H1 (cell line): ENCODE data around the gene PRKCZ. TPM values are rescaled to one million over a fixed set of nuclear protein-coding genes. Genes with fewer than 3 reads are reported as not detected.

Experiments used
- CTCF ChIA-PET: fragments of 300-600 bp; sonication (Branson Sonifier 250); formaldehyde crosslinking; loops from one replicate; lab custom pipeline; 2021; ENCODE audit not compliant: partially characterized antibody; lab: Charles Lee
- POLR2A ChIA-PET: fragments of 300-600 bp; sonication (Branson Sonifier 250); formaldehyde crosslinking; loops from one replicate; lab custom pipeline; 2021; ENCODE audit warnings: inconsistent platforms; ENCODE audit not compliant: partially characterized antibody; lab: Charles Lee
- DNase-seq, 2 experiments: peaks; one replicate each; pipeline versions ENCODE4 v3.0.0 to v3.0.0-alpha.2; 2010 to 2022; ENCODE audit warnings: low spot score in 2 of 2, low read depth in 1 of 2, mixed read lengths in 1 of 2
- FAIRE-seq: peaks from 2 replicates; lab custom pipeline; 2011; peaks lifted over from hg19 to GRCh38; lab: Jason Lieb, UNC
- H2AFZ ChIP-seq: 2 replicates; pipeline ENCODE4 v1.8.1; 2012; ENCODE audit warnings: low read length, inconsistent platforms
- H2AK5ac ChIP-seq: 2 replicates; pipeline ENCODE4 v1.6.1; 2013; ENCODE audit warnings: low read depth, low read length
- H2BK120ac ChIP-seq: replicated peaks from 2 replicates; pipeline ENCODE3; 2013; ENCODE audit warnings: low read depth, low read length, inconsistent platforms
- H2BK12ac ChIP-seq: 2 replicates; pipeline ENCODE4 v1.6.1; 2013; ENCODE audit warnings: low read depth, low read length
- H2BK15ac ChIP-seq: 2 replicates; pipeline ENCODE4 v1.6.1; 2013; ENCODE audit warnings: low read length
- H2BK20ac ChIP-seq: 2 replicates; pipeline ENCODE4 v1.6.1; 2013; ENCODE audit warnings: low read length
- H2BK5ac ChIP-seq: 2 replicates; pipeline ENCODE4 v1.6.1; 2013; ENCODE audit warnings: low read depth, low read length
- H3K14ac ChIP-seq: 2 replicates; pipeline ENCODE4 v1.6.1; 2013; ENCODE audit warnings: inconsistent platforms; ENCODE audit not compliant: insufficient read length
- H3K18ac ChIP-seq: 2 replicates; pipeline ENCODE4 v1.6.1; 2013; ENCODE audit warnings: low read length; ENCODE audit errors: extremely low read depth
- H3K23ac ChIP-seq: 2 replicates; pipeline ENCODE4 v1.6.1; 2013; ENCODE audit warnings: inconsistent platforms; ENCODE audit not compliant: insufficient read length
- H3K23me2 ChIP-seq: 2 replicates; pipeline ENCODE4 v1.6.1; 2013; ENCODE audit warnings: low read depth, low read length
- H3K27ac ChIP-seq: 2 replicates; pipeline ENCODE4 v1.6.1; 2011; ENCODE audit warnings: low read depth, low read length, inconsistent platforms
- H3K27me3 ChIP-seq, 4 experiments: replicated peaks in 1 of 4; 1 replicate in 1 of 4; 2 replicates in 3 of 4; pipeline versions ENCODE4 v1.6.1 to v1.8.1; 2011 to 2013; ENCODE audit warnings: low read length in 3 of 4, mild to moderate bottlenecking in 3 of 4, inconsistent platforms in 2 of 4, mixed read lengths in 2 of 4, moderate library complexity in 1 of 4; ENCODE audit not compliant: control insufficient read depth in 3 of 4, insufficient read depth in 3 of 4; ENCODE audit errors: extremely low read depth in 1 of 4
- H3K36me3 ChIP-seq, 4 experiments: 2 replicates each; pipeline versions ENCODE4 v1.6.1 to v1.8.1; 2011 to 2013; ENCODE audit warnings: mild to moderate bottlenecking in 4 of 4, low read length in 3 of 4, moderate library complexity in 2 of 4, control low read depth in 1 of 4, inconsistent platforms in 1 of 4; ENCODE audit not compliant: insufficient read depth in 4 of 4, control insufficient read depth in 2 of 4
- H3K4ac ChIP-seq: replicated peaks from 2 replicates; pipeline ENCODE3; 2013; ENCODE audit warnings: low read length, low read depth, mixed read lengths, inconsistent platforms; ENCODE audit not compliant: insufficient read length
- H3K4me1 ChIP-seq, 4 experiments: replicated peaks in 1 of 4; 1 replicate in 1 of 4; 2 replicates in 3 of 4; pipeline versions ENCODE4 v1.6.1 to v1.8.1; 2011 to 2013; ENCODE audit warnings: low read length in 3 of 4, inconsistent platforms in 2 of 4, mixed read lengths in 1 of 4; ENCODE audit not compliant: insufficient read depth in 4 of 4, control insufficient read depth in 3 of 4
- H3K4me2 ChIP-seq, 2 experiments: 2 replicates each; pipeline versions ENCODE4 v1.6.1 to v1.8.1; 2011 to 2013; ENCODE audit warnings: low read depth in 2 of 2, low read length in 2 of 2, control low read depth in 1 of 2, inconsistent platforms in 1 of 2, mild to moderate bottlenecking in 1 of 2; ENCODE audit not compliant: insufficient read depth in 1 of 2
- H3K4me3 ChIP-seq, 4 experiments: fragments of 200-600, 300-600 bp in 1 of 4; sonication (generic), shearing (Covaris generic), sonication (Bioruptor Twin) in 1 of 4; 2 replicates each; pipeline versions ENCODE4 v1.5.1 to v1.8.1; 2011 to 2016; ENCODE audit warnings: low read length in 4 of 4, low read depth in 3 of 4, control low read depth in 2 of 4, inconsistent platforms in 2 of 4, mild to moderate bottlenecking in 2 of 4, mixed read lengths in 1 of 4, moderate library complexity in 1 of 4; ENCODE audit not compliant: insufficient read depth in 2 of 4; ENCODE audit errors: extremely low read depth in 1 of 4
- H3K56ac ChIP-seq: replicated peaks from 2 replicates; pipeline ENCODE3; 2013; ENCODE audit warnings: low read depth, mild to moderate bottlenecking, mixed read lengths, low read length, inconsistent platforms; ENCODE audit not compliant: insufficient read length
- H3K79me1 ChIP-seq: 2 replicates; pipeline ENCODE4 v1.6.1; 2013; ENCODE audit warnings: low read depth, low read length, control low read depth
- H3K79me2 ChIP-seq, 2 experiments: 2 replicates each; pipeline versions ENCODE4 v1.6.1 to v1.8.1; 2012 to 2013; ENCODE audit warnings: low read length in 2 of 2, mild to moderate bottlenecking in 2 of 2, inconsistent platforms in 1 of 2; ENCODE audit not compliant: insufficient read depth in 2 of 2, control insufficient read depth in 1 of 2
- H3K9ac ChIP-seq, 4 experiments: replicated peaks in 1 of 4; 1 replicate in 1 of 4; 2 replicates in 3 of 4; pipeline versions ENCODE4 v1.6.1 to v1.8.1; 2011 to 2013; ENCODE audit warnings: low read depth in 3 of 4, low read length in 3 of 4, control low read depth in 2 of 4, mild to moderate bottlenecking in 2 of 4, moderate library complexity in 2 of 4, inconsistent platforms in 1 of 4; ENCODE audit errors: extremely low read depth in 1 of 4
- H3K9me3 ChIP-seq, 2 experiments: 2 replicates each; pipeline versions ENCODE4 v1.6.1 to v1.8.1; 2012 to 2013; ENCODE audit warnings: mild to moderate bottlenecking in 2 of 2, moderate library complexity in 2 of 2, control low read depth in 1 of 2, inconsistent platforms in 1 of 2, low read depth in 1 of 2, low read length in 1 of 2, mixed read lengths in 1 of 2; ENCODE audit not compliant: insufficient read depth in 2 of 2
- H4K20me1 ChIP-seq, 2 experiments: replicated peaks in 1 of 2; 2 replicates each; pipeline versions ENCODE3 to v1.8.1; 2011 to 2013; ENCODE audit warnings: inconsistent platforms in 2 of 2, low read length in 2 of 2, mild to moderate bottlenecking in 1 of 2; ENCODE audit not compliant: insufficient read depth in 2 of 2, control insufficient read depth in 1 of 2
- H4K5ac ChIP-seq: 2 replicates; pipeline ENCODE4 v1.6.1; 2013; ENCODE audit warnings: low read length, low read depth, mixed read lengths, inconsistent platforms; ENCODE audit not compliant: insufficient read length
- H4K8ac ChIP-seq: 2 replicates; pipeline ENCODE4 v1.8.0; 2013; ENCODE audit warnings: mild to moderate bottlenecking, moderate library complexity, low read length, inconsistent platforms; ENCODE audit not compliant: insufficient read depth; ENCODE audit errors: extremely low read depth
- H4K91ac ChIP-seq: replicated peaks from 2 replicates; pipeline ENCODE3; 2013; ENCODE audit warnings: low read length, mixed read lengths, inconsistent platforms; ENCODE audit not compliant: insufficient read length
- ASH2L ChIP-seq: fragments of 200-600, 300-600 bp; sonication (generic); IDR thresholded peaks from one replicate; pipeline ENCODE4 v1.7.1; 2017; ENCODE audit warnings: low read length
- BACH1 ChIP-seq: IDR thresholded peaks from 2 replicates; pipeline ENCODE4 v1.6.1; 2012; ENCODE audit warnings: low read length, improper control_type of control experiment
- CHD1 ChIP-seq: IDR thresholded peaks from 2 replicates; pipeline ENCODE4 v1.6.1; 2012; ENCODE audit warnings: low read depth, low read length, improper control_type of control experiment
- E2F6 ChIP-seq: IDR thresholded peaks from 2 replicates; pipeline ENCODE4 v1.6.1; 2012; ENCODE audit warnings: inconsistent platforms
- JUND ChIP-seq: IDR thresholded peaks from 2 replicates; pipeline ENCODE4 v1.6.1; 2011; ENCODE audit warnings: mild to moderate bottlenecking, improper control_type of control experiment, low read length
- KDM1A ChIP-seq: fragments of 200-600, 300-600 bp; sonication (generic); IDR thresholded peaks from 2 replicates; pipeline ENCODE4 v1.7.1; 2016; ENCODE audit warnings: mild to moderate bottlenecking, low read length, borderline replicate concordance
- NRF1 ChIP-seq: IDR thresholded peaks from 2 replicates; pipeline ENCODE4 v1.6.1; 2011; ENCODE audit warnings: mild to moderate bottlenecking, low read depth, low read length, improper control_type of control experiment
- POLR2AphosphoS5 ChIP-seq: IDR thresholded peaks from 2 replicates; pipeline ENCODE4 v1.6.1; 2011; ENCODE audit warnings: low read depth, low read length
- RAD21 ChIP-seq, 2 experiments: IDR thresholded peaks in 1 of 2; conservative IDR thresholded peaks in 1 of 2; 2 replicates each; pipeline ENCODE4 v1.6.1; 2011; ENCODE audit warnings: low read depth in 2 of 2, low read length in 2 of 2, improper control_type of control experiment in 1 of 2, inconsistent platforms in 1 of 2, mild to moderate bottlenecking in 1 of 2, moderate library complexity in 1 of 2
- RNF2 ChIP-seq: fragments of 200-900, 300-1000 bp; sonication (generic); IDR thresholded peaks from 2 replicates; pipeline ENCODE4 v1.7.1; 2016; ENCODE audit warnings: borderline replicate concordance, low read depth, mild to moderate bottlenecking, antibody characterized with exemption, low read length; ENCODE audit not compliant: poor library complexity, severe bottlenecking; ENCODE audit errors: missing control alignments
- SIRT6 ChIP-seq: IDR thresholded peaks from one replicate; pipeline ENCODE4 v1.7.1; 2012; ENCODE audit warnings: low read length, inconsistent platforms
- TEAD4 ChIP-seq: IDR thresholded peaks from 2 replicates; pipeline ENCODE4 v1.6.1; 2012; ENCODE audit warnings: low read depth, low read length, inconsistent platforms, mixed read lengths
- YY1 ChIP-seq: IDR thresholded peaks from 2 replicates; pipeline ENCODE4 v1.6.1; 2011; ENCODE audit warnings: low read depth, mild to moderate bottlenecking, low read length
- WGBS, 2 experiments: shearing (Covaris generic) in 1 of 2; methylation state at CpG; one replicate each; pipeline versions ENCODE4 v1.1.6 to v1.1.7; 2013 to 2015; ENCODE audit warnings: low lambda C conversion rate in 2 of 2, mixed read lengths in 2 of 2, inconsistent platforms in 1 of 2, low coverage in 1 of 2, missing lambda C conversion rate in 1 of 2; ENCODE audit not compliant: insufficient replicate concordance in 2 of 2, insufficient coverage in 1 of 2, insufficient read length in 1 of 2; ENCODE audit errors: extremely low coverage in 1 of 2, missing lambda C conversion rate in 1 of 2; 5-methylcytosine and 5-hydroxymethylcytosine counted together
- polyA plus RNA-seq, 7 experiments: library from polyadenylated mRNA; depleted of rRNA in 3 of 7; stranded (reverse) in 5 of 7; unstranded in 2 of 7; fragments of >200 nt in 5 of 7; fragments of 200-250 nt in 2 of 7; gene quantifications; 1 replicate in 5 of 7; 2 replicates in 1 of 7; 4 replicates in 1 of 7; pipeline versions ENCODE4 v1.2.1 to v1.2.3, GENCODE V29; 2011 to 2013; ENCODE audit warnings: missing spikeins in 2 of 7, mixed read lengths in 2 of 7
- total RNA-seq: library from RNA; stranded (reverse); fragmentation: NEBNext Ultra II Directional; extraction: Animal tissue kit (Norgen Biotek cat#: 25700); gene quantifications from 2 replicates; pipeline ENCODE4 v1.2.1, GENCODE V29; 2021

Gene PRKCZ
- total and polyA plus RNA-seq, 2 of the 8 experiments (the other 6 are each of a cell fraction or from before 2014, with no cell fraction given) = 37.4 to 45.1 TPM

GRCh38 chr1:2086446-2087078 lies 36.4 kb downstream of the PRKCZ start:
- Histone ChIP-seq H3K23me2 (no peaks in the 10 kb centered on the region), H2BK20ac (no peak overlapping the region), H2BK12ac (no peak overlapping the region), H3K79me1 (peaks cover 6% of the 10 kb centered on the region), H2AK5ac (no peak overlapping the region), H2AFZ (no peak overlapping the region), H3K9me3 (no peaks in the 10 kb centered on the region), H2BK120ac (no peak overlapping the region), H4K5ac (no peak overlapping the region), H3K79me2 (peaks cover 0 to 4% of the 10 kb centered on the region in 2 experiments; a peak in 1 of 4 replicates), H2BK5ac (peak overlapping the region; percentile 66; the same call in 1 of the 2 replicates), H3K27ac (no peak overlapping the region), H3K4me3 (no peak overlapping the region), H3K27me3 (no peaks in the 10 kb centered on the region), H4K20me1 (peaks cover 0 to 7% of the 10 kb centered on the region in 2 experiments), H3K23ac (no peak overlapping the region), H3K56ac (no peak overlapping the region), H4K91ac (no peak overlapping the region), H3K4me1 (peaks cover 0 to 6% (median 4%) of the 10 kb centered on the region in 4 experiments; a peak in 3 of 7 replicates), H3K18ac (no peak overlapping the region), H3K4me2 (no peak overlapping the region), H4K8ac (no peak overlapping the region), H3K4ac (no peak overlapping the region), H3K9ac (no peak overlapping the region), H2BK15ac (no peak overlapping the region), H3K14ac (no peak overlapping the region), H3K36me3 (no peaks in the 10 kb centered on the region)
- WGBS, 2 experiments = 89% methylated on average over 23 of the region's 26 CpGs; no CpG with 5 or more reads in 1 of the 2 experiments
- ChIA-PET POLR2A (no interaction called here), CTCF (interaction anchor here (0.7 to 2.9 kb wide), 3 partner anchors 10 to 99 kb away, joined by 3 to 13 read pairs (median 4); no protein-coding TSS in a partner anchor)
- FAIRE-seq (no peak), DNase-seq (no peak)
- no peak for TF ChIP-seq SIRT6
- TF ChIP-seq YY1 = no peak
- no peak for TF ChIP-seq POLR2AphosphoS5
- TF ChIP-seq TEAD4 = no peak
- TF ChIP-seq NRF1 = no peak
- TF ChIP-seq RAD21 (IDR thresholded peaks at IDR 0.05 in 1 of 2, conservative IDR thresholded peaks at IDR 0.05 in 1 of 2; ENCODE audit: low read depth in 2 of 2, low read length in 2 of 2) = no peak
- TF ChIP-seq ASH2L = no peak
- no peak for TF ChIP-seq JUND
- TF ChIP-seq CHD1 = no peak
- no peak for TF ChIP-seq BACH1
- TF ChIP-seq KDM1A = no peak
- no peak for TF ChIP-seq RNF2
- no peak for TF ChIP-seq E2F6
